A673 (cell line): ENCODE data around the gene BMP8B.
"Not testable (repeated sequence)": the region's sequence is repeated elsewhere in the genome, so short reads cannot be mapped to it uniquely, and the experiment has no call there.

Source experiments
- CTCF ChIP-seq: fragments of 300-800, 200-600 bp; sonication (generic); conservative IDR thresholded peaks from 2 replicates; pipeline ENCODE4 v1.5.1; 2017; ENCODE audit warnings: low read depth, mild to moderate bottlenecking, antibody characterized with exemption, low read length, moderate library complexity, mixed read lengths
- EZH2 ChIP-seq: fragments of 200-600 bp; sonication (generic); IDR thresholded peaks from 2 replicates; pipeline ENCODE4 v1.6.1; 2017; ENCODE audit warnings: borderline replicate concordance, low read depth, mild to moderate bottlenecking, mixed read lengths, antibody characterized with exemption, low read length; ENCODE audit not compliant: poor library complexity, severe bottlenecking

GRCh38 chr1:39778463-39779099 lies 10.1 kb downstream of the BMP8B start:
- TF ChIP-seq CTCF, EZH2: not testable (repeated sequence)
